Mesenteric fat pad (tissue), 1 donor: ENCODE data around the gene ATP13A5. TPM values are rescaled to one million over a fixed set of nuclear protein-coding genes. Genes with fewer than 3 reads are reported as not detected.

ENCODE experiments used
- DNase-seq: peaks from one replicate; pipeline ENCODE4 v3.0.0-alpha.2; 2020; ENCODE audit warnings: low spot score
- total RNA-seq: library from RNA; stranded (reverse); fragmentation: NEBNext Ultra II Directional; extraction: Animal tissue kit (Norgen Biotek cat#: 25700); gene quantifications from one replicate; pipeline ENCODE4 v1.2.1, GENCODE V29; 2021
- donor health status: DM: yes; HTN: yes; CAD: no.

Gene ATP13A5
- total RNA-seq, 1 donor from 2014 or later, result not detected

DNA sequence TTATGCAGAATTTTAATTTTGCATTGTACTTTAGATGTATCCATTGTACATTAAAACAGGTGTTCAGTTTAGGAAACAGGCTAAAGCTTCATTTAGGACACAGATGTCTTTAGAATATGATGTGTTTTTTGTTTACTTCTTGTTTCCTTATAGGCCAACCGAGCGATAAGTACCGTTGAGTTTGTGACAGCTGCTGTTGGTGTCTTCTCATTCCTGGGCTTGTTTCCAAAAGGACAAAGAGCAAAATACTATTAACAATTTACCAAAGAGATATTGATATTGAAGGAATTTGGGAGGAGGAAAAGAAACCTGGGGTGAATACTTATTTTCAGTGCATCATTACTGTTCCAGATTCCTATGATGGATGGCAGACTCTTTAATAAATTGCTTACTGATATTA is 108.1 kb downstream of the ATP13A5 start:
- no peak for DNase-seq

DNA sequence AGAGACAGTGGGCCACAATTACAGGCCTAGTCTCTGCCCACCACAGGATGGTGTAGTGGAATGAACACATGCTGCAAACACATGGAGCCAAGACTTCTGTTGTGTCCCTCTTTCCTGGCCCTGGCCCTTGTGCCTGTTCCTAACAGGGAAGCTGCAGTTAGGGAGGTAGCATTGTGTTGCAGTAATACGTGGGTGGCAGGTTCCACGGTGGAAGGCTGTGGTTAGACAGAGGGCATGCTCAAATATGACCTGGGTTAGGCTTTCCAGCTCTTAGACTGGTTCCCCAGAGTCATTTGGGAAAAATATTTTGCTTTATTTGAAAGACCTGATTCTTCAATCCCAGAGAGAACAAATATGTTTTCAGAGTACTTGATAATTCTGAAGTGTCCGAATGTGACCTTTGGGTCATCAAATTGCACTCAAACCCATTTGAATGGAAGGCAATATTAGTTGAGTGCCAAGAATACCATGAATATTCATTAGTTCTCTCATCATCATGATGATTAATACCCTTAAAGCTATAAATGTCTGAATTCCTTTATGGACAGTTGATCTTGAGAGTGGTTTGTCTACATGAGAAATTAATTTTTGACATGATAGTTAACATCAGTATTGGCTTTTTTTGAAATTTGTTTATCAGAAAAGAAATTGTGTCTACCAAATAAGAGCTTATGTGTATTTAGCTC is 109.1 kb downstream of the ATP13A5 start:
- DNase-seq, result no peak

DNA sequence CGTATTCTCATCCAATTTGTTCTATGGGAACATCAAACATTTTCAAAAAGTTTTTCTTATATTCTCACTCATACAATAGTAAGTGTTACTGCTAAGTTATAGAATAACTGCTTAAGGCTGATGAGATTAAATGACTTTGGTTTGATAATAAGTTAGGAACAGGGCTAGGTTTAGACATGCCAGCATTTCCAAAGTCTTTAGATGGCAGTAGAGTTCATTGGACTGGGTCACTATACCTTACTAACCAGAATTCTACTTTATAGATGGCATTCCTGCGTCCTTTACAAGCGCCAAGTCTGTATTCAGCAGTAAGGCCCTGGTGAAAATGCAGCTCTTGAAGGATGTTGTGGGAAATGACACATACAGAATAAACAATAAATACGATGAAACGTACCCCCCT is 115.8 kb downstream of the ATP13A5 start:
- no peak for DNase-seq

DNA sequence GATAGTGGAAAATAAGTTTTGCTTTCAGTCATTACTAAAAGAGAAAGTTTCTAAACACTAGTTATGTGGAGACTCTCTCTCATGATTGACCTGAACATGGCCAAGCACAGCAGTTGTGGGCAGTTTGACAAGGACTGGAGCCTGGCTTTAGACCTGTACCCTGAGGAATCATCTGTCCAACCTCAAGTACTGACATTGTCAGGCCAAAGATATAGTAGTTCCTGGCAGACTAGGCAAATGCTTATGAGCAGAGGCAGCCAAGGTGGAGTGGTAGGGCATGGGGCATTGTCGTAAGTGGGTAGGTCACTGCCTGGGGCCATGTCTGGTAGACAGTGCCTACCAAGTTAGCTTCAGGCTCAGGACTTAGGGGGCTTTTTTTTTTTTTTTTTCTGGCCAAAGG is 116.6 kb downstream of the ATP13A5 start:
- no peak for DNase-seq

DNA sequence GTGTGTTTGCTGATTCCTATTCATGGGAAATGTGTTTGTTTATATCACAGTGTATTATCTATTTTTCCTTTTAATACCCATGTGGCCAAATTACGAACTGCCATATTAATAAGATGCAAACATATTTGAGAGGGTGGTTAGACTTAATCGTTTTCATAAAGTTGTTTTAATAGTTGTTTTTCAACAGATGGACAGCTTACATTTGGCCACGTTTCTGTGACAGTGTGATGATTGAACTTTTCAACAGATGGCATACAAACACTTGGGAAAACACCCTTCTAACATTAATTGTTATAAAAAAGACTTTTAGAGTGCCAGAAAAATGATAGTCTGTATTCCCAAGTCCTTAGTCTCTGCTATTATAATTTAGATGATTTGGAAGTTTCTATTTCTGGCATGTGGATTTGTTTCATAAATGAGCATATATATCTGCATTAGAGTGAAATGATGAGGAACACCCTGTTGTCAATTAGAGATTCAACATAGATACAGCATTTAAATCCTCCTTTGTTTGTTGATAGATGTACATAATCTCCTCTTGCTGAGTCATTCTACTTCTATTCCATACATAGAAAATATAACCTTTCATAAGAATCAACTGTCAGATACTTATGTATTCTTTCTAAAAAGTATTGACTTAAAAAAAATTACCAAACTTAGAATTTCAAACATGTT is 124.4 kb downstream of the ATP13A5 start:
- DNase-seq, result no peak

DNA sequence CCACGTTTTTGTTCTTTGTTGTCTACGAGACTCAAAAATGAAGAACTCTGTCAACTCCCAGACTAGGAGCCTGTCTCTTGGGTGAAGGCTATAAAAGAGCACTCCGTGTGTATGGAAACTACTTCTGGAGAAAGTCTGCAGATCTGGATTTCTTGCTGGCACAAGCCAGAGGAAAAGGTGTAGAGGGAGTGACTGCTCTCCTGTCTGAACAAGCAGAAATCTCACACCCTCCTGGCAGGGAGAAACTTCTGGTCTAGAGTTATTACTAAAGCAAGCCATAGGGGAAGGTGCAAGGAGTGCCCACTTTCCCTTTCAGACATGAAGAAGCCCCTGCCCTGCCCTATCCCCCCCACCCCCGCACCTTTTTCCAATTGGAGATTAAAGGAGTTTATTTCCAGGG is 128.1 kb downstream of the ATP13A5 start:
- no peak for DNase-seq

DNA sequence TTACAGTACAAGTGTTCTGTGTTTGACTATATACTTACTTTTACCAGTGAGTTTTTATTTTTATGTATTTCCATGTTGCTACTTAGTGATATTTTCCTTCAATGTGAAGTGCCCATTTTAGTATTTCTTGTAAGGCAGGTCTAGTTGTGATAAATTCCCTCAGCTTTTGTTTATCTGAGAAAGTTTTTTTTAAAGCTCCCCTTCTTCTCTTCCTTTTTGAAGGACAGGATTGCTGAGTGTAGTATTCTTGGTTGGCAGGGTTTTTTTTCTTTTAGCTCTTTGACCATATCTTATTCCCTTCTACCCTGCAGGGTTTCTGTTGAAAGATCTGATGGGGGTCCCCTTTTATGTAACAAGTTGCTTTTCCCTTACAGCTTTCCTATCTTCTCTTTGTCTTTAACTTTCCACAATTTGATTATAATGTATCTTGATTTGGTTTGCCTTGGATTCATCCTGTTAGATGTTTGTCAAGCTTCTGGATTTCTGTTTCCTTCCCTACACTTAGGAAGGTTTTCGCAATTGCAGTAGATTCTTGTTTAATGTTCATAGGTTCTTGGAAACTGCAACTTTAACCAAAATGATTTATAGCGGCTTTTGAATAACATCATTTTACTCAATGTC is 129.6 kb downstream of the ATP13A5 start:
- no peak for DNase-seq

DNA sequence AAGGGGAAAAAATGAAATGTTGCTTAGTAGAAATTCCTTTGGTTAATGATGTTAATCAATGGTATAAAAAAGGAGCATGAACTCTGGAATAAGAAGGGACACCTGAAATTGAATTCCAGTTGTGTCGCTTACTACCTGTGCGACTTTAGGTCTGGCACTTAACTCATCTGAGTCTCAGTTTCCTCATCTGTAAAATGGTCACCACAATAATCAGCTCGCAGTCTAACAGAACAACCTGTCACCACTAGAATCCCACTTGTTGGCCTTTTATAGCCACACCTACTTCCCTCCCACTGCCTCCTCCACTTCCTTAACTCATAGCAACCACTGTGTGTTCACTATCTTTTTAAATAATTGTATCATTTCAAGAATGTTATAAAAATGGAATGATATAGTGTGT is 135.0 kb downstream of the ATP13A5 start:
- no peak for DNase-seq

DNA sequence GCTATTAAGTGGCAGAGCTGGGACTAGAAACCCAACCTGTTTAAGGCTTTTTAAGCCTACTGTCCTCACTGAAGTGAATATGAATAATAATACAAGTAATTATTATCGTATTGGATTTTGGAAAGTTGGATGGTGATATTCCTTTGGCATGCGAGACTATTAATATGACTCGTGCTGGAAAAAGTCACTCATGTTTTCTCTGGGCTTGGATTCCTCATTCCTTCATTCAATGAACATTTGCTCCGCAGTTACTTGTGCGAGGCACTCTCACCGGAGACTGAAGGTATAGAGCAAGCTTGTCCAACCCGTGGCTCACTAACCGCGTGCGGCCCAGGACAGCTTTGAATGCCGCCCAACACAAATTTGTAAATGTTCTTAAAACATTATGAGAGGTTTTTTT is 136.8 kb downstream of the ATP13A5 start:
- no peak for DNase-seq

DNA sequence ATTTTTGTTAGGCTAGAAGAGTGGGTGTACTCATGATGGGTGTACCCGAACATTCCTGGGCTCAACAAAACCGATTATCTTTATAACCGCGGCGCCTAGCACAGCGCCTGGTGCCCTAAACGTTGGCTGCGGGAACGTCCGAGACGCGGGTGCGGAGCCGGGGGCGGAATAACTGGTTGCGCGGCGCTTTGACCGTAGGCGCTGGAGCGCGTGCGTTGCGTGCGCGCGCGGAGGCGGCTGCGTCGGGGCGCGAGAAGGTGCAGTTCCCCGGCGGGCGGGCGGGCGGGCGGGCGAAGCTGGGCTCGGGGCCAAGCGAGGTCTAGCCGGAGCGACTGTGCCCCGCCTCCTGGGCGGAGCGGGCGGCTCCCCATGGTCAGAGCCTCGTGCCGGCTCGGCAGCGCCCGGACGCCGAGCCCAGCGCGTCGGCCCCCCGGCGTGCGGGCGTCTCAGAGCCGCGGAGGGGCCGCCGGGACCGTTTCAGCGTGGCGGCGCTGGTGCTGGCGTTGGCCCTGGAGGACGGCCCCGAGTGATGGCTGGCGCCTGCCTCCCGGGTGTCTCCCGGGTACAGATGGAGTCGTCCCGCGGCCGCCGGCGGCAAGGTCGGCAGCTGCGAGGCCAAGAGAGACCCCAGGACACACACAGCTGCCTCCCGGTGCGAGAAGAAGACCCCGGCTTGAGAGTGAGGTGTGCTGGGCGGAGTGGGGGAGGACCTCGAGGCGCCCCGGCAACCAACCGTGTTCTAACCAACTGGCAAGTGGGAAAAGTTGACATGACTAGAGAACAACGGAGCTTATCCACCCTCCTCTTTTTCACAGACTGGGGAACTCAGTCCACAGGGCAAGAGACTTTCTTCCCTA is 137.5 kb downstream of the ATP13A5 start, which contains the start of gene PLAAT1:
Gene PLAAT1, plus strand, starts transcription at position 373 of the 857 bp plus-strand sequence. CDS start 14,429 bp downstream, outside the sequence.
- DNase-seq, result no peak

DNA sequence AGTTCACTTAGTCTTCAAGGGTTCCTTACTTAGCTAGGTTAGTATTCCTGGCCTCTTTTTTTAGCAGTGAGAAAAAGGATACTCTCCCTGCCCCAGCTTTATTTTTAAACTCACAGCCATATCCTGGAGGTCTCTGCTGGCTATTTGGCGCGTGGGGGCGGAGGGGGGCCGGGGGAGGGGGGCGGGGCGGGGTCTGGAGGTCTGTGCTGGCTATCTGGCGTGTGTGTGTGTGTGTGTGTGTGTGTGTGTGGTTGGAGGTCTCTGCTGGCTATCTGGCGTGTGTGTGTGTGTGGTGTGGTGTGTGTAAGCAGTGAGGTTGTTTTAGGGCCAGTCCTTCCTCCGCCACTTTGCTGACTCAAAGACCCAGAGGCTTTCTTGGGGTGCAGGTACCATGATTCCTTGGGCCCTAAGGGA is 138.1 kb downstream of the ATP13A5 start:
- DNase-seq, result no peak

DNA sequence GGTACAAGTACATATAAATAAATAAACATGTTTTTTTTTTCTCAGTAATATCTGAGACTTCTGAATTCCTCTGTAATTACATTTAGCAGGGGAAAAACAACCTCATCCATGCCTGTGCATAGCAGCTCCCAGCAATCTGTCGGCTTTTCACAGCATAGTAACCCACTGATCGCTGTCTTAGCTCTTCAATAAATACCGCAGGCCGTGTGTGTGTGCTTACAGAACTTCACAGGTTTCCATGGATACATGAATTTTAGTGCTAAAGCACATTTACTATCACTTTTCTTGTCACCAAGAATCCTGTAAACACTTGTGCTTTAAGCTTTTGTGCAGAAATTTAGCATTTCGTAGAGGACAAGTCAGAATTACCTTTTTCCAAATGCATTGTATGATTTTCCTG is 141.5 kb downstream of the ATP13A5 start:
- no peak for DNase-seq

DNA sequence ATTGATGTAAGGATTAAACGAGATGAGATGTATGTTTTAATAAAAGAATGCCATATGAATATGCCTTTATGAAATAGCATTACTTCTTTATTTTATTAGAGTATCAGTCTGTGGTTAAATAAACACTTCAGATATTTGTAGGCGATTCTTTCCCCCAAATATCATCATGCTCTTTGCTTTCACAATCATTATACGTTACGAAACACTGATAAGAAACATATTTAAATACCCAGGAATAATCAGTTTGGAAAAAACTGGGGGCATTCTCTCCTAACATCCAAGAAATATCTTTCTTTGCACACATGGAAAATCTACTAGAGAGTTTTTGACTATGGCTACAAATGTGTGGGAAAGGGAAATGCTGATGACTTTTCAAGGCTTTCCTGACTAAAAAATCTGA is 142.0 kb downstream of the ATP13A5 start:
- no peak for DNase-seq

DNA sequence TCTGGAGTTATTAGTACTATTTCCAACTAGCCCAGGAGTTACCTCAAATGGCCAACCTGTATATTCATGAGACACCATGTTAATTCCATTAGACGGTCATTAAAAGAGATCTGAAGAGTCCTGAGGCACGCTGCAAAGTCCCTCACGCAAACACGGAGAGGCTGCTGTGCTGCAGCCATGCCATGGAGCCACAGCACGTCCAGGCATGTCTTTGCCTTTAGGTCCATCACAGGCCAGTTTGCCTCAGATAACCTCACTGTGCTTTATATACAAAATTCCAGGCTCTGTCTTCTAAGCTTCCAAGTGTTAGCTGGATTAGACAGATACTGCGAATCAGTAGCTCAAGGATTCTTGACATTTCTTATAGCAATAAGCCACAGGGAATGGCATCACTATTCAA is 147.4 kb downstream of the ATP13A5 start:
- DNase-seq, result no peak

DNA sequence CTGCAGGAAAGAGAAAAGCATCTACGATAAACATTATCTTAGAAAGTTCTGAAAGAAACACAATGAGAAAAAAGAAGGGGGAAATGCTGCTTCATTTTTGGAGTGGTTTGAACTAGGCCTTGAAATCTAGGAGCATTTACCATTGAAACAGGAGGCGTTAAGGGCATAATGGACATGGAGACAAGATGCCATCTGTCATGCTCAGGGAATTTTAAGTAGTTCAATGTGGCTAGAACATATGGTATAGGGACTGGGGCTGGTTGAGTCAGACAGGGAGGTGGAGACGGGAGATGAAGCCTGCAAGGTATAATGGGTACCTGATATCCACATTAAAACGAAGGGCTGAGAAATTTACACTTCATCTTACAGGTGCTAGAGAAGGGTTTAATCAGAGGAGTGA is 147.9 kb downstream of the ATP13A5 start:
- no peak for DNase-seq

DNA sequence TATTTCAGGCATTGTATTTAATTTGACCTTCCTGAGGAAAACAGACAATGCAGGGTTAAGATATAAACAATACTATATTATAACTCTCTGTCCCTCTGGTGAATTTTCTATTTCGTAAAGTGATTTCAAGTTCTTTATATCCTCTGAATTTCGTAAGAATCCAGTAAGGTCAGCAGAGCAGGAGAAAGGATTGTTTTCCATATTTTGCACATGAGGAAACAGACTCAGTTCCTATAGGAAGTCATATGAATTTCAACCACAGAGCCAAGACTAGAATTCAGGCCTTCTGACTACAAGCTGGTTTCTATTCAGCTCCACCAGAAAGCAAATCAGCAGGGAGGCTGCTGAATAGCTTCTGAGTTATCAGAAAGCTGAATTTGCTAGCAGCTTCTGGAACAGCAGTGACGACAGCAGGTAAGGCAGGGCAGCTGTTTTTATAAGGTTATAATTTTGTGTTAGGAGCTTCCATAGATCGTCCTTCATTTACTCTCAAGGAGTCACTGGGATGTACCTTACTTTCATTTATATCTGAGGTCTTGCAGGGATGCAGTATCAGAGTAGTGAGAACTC is 148.6 kb downstream of the ATP13A5 start:
- no peak for DNase-seq

DNA sequence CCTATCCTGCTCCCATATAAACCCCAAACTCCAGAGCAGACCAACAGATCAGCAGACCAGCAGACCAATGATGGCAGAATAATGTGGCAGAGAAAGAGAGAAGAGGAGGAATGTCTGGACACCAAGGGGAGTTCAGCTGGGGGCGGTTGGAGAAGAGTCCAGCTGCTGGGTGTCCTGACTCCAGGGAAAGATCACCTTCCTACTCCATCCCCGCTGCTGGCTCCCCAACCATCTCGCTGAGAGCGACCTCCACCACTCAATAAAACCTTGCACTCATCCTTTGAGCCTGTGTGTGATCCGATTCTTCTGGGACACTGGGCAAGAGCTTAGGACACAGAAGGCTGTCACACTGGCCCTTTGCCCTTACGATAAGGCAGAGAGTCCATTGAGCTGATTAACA is 150.3 kb downstream of the ATP13A5 start:
- DNase-seq, result no peak

DNA sequence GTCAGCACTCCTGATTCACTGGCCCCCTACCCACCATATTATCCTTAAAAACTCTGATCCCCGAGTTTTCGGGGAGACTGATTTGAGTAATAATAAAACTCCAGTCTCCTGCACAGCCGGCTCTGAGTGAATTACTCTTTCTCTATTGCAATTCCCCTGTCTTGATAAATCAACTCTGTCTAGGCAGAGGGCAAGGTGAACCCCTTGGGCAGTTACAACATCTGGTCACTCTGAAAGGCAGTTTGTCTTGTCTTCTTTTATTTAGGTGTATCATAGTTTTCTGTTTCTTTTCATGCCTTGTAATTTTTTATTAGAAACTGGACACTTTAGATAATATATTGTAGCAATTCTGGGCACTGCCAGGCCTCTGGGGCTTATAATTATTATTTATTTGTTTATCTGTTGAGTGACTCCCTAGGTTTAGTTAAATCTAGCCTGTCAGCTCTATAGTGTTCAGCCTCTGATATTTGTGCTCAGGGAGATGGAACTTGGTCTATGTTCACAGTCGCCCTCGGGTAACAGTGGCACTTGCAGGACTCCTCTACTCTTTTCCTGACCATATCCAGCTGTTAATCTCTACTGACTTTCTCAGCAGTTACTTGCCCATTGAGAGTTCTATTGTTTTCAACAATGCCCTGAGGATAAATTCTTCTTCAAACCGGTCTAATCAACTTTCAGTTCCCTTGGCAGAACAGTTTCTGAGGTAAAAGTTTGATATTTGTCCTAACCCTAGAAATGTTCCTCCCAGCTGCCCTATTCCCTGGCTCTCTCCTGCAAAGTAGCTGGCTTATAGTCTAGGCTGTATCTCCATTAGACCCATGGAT is 153.0 kb downstream of the ATP13A5 start:
- no peak for DNase-seq
